GM18873 (cell line): ENCODE measurements around the gene MGLL.

ENCODE experiments used
- ATAC-seq: cut with Tn5 transposase; IDR thresholded peaks from one replicate; pipeline ENCODE4 v1.9.1; 2021; ENCODE audit warnings: mild to moderate bottlenecking, moderate library complexity, moderate number of reproducible peaks; ENCODE audit not compliant: unreplicated experiment, low FRiP score

MGLL gene

GRCh38 chr3:127791221-127791913 is 30.9 kb downstream of the MGLL start:
- peak; percentile 68 for ATAC-seq

- no peak for ATAC-seq
These were observed 31.5 kb downstream of the MGLL start for GRCh38 chr3:127790882-127791183.

GRCh38 chr3:127789990-127790881 is 32.1 kb downstream of the MGLL start:
- ATAC-seq, result no peak

DNA sequence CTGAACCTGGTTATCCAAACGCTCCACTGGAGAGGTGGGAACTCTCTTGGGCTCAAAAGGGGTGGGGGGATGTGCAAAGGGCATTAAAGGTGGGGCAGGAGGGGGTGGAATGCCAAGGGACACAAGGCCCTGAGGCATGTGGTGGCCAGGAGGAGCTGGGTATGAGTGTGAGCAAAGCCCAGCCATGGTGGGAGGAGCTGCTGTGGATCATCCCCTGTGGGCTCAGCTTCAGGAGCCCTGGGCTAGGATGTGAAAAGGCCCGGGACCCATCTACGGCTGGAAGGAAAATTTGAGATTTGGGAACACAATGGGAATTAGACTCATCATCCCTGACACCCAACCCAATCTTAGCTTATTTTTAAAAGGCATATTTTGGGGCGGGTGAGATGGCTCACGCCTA is 33.3 kb downstream of the MGLL start:
- ATAC-seq, result no peak

DNA sequence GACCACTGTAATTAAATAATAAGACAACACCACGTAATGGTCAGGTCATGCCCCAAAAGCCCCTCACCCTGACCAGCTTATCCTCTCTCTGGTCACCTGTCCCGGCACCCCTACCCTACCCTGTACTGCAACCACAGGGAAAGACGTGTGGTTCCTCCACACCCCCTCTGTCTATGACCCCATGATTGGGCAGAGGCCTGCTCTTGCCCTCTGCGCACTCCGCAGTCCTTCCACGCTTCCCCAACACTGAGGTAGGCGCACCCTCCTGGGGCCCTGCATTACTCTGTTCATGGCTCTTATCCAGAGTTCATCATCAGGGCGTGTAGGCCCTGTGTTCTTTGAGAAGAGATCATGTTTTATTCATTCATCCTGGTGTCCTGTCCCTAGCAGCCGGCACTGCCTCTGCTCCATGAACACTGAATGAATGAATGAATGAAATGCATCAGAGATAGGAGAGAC is 33.8 kb downstream of the MGLL start:
- no peak for ATAC-seq

DNA sequence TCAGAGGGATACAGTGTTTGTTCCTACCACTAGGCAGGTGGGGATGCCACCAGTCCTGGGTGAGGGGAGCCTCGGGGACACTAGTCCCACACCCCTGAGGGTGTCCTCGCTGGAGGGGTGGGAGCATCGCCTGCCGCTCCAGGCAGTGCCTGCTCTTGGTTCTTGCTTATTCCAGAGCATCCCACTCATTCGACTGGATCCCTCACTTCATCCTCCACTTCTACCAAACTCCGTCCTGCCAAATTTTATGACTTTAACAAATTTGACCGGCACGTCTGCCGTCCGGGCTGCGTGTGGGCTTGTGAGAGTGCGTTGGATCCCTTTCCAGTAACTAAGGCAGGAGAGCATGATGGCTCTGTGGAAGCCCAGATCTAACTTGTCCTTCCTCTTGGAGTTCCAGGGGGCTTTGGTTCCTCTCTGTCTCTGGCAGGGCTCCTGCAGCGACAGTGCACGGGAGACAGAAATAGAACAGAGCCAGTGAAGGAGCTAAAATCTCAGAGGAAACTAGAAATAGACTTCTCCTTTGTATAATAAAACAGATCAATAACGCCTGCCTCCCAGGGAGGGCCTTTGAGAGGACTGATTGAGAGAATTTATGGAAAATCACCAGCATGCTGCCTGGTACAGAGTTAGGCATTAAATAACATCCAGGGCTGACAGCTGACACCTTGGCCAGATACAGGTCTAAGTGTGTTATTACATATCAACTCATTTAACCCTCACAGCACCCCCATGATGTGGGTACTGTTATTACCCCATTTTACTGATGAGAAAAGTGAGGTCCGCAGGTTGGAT is 34.5 kb downstream of the MGLL start:
- no peak for ATAC-seq

- ATAC-seq, result no peak
These were observed 35.2 kb downstream of the MGLL start for GRCh38 chr3:127787071-127787490.

- ATAC-seq, result no peak
These were observed 35.8 kb downstream of the MGLL start for GRCh38 chr3:127786353-127787070.

DNA sequence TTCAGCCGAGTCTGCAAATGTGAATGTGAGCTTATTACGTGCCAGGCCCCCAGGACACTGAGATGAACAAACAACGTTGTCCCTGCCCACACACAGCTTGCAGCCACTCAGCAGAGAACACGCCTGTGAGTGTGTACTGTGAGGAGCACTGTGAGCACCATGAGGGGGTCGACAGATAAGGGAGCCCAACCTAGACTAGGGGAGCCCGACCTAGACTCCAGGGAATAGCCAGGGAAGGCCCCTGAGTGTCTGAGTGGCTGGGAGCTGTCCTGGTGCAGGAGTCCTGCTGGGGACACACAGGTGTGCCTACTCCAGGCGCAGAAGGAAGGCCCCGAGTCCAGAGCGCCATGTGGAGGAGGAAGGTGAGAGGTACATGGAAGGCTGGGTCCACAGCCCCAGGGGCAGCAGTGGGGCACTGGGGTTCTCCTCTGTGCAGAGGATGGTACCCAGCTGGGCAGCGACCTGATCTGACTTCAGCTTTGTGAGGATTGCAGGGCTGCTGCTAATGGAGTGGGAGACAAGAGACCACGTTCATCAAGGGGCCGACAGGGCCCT is 36.5 kb downstream of the MGLL start:
- no peak for ATAC-seq

GRCh38 chr3:127784865-127785710 is 37.2 kb downstream of the MGLL start:
- ATAC-seq, result no peak

DNA sequence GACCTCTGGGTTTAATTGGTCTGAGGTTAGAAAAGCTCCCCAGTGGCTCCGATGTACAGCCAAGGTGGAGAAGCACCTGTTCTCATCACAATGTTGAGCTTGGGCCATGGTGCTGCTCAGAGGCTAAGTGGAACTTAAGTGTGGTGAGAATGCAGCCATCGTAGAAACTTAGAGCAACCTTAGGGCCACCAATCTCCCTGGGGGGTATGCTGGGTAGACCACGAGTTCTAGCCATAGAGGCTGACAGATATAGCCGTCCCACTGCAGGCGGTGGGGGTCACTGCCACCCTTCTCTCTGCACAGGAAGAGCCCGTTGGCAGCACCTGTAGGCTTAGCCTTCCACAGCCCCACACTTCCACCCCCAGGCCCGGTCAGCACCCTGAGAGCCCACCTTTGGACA is 38.0 kb downstream of the MGLL start:
- no peak for ATAC-seq

- ATAC-seq, result no peak
These were observed 38.6 kb downstream of the MGLL start for GRCh38 chr3:127783642-127784160.

- no peak for ATAC-seq
These were observed 39.1 kb downstream of the MGLL start for GRCh38 chr3:127783166-127783565.

- no peak for ATAC-seq
These were observed 40.8 kb downstream of the MGLL start for GRCh38 chr3:127781411-127782001.

DNA sequence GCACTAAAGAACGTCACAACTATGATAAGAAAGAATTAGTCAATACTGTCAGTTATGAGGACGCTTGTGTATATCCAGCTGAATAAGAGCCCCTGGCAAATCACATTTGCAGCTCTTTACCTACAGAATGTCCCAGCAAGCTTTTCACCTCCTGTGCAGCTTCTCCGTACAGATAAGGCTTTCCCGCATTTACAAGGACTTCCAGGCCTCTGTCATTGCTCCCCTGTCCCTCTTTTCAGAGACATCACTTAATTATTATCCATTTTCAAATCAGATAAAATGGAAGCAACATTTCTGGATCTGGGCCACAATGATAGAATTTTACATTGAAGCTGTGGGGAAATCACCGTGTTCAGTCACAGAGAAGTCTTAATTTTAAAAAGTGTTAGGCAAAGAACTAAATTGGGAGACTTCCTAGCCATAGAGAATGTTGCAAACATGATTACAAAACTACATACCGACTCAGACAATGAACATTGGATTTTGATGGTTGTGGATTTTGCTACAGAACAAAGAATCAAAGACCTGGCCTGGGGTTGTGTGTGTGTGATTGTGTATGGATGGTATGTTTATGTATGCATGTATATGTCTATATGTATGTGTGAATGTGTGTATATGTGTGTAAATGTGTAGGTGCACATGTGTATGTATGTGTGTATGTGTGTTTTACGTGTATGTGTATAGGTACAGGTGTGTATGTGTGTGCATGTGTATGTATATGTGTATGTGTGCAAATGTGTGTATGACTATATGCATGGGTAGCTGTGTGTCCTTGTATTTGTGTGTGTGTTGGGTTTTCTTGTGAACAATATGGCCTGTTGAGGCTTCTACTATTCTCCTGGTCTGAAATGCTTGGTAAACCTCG is 41.5 kb downstream of the MGLL start:
- no peak for ATAC-seq

DNA sequence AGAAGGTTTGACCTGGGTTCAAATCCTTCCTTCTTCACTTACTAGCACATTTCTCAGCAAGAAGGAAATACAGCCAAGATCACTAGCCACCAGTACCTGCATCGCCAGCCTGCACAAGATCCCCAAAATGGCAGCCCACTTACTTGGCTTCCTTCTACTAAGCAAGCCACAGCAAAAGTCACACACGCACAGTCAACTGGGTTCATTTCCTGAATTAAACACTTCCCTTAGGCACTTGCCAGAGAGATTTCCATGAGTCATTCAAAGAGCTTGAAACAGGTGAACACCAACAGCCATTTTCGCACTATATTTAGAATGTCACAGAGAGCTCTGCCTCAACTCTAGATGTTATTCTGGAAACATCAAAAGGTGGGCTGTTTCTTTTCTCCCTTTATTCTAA is 42.6 kb downstream of the MGLL start:
- ATAC-seq, result no peak

DNA sequence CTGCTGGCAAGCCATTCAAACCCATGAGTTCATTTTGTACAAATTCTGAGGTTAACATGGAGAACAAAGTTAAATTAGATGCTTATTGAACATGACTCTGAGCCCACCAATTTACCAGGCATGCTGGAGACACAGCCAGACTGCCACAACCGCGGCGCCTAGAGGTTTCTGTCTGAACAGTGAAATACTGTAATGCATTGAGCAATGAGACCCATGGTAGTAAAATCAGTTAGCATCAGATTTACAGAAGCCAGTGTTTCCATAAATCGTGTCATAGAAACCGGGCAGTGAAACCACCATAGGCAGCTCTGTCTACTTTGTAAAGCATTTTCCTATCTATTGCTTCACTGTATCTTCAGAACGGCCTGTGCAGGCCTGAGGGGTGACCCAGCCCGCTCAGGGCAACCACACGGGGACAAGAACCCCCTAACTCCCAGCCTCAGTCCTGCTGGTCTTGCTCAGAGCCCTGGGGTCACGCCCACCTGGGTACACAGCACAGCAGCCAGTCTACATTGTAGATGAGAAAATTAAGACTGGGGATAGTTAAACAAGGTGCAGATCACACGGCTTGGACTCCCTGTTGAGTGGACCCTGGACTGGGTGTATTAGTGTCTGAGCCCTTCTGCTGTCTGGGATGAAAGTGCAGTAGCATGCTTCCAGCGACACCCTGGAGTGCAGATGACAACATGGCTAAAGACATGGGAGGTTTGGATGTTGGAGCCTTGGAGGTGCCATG is 44.2 kb downstream of the MGLL start:
- ATAC-seq, result no peak
